ENCODE measurements around the gene TRA2A.
"Not testable (repeated sequence)": the region's sequence is repeated elsewhere in the genome, so short reads cannot be mapped to it uniquely, and the experiment has no call there.

Gene TRA2A

DNA sequence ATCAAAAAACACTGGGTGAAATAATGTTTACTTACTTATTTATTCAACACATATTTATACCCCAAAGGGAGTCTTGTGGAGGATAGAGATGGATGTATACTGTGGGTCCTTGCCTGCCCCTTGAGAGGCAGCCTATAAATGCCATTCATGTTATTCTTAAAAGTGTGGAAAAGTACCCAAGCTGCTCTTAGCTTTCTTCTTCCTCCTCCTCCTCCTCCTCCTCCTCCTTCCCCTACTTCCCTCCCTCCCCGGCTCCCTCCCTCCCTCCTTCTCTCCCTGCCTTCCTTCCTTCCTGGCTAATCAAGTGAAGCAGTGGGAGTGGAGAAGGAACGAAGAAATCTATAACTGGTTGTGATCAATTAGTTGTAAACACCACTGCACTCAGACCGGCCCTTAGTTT, 40.3 kb downstream of the TRA2A start:
- DNase-seq = no peak

DNA sequence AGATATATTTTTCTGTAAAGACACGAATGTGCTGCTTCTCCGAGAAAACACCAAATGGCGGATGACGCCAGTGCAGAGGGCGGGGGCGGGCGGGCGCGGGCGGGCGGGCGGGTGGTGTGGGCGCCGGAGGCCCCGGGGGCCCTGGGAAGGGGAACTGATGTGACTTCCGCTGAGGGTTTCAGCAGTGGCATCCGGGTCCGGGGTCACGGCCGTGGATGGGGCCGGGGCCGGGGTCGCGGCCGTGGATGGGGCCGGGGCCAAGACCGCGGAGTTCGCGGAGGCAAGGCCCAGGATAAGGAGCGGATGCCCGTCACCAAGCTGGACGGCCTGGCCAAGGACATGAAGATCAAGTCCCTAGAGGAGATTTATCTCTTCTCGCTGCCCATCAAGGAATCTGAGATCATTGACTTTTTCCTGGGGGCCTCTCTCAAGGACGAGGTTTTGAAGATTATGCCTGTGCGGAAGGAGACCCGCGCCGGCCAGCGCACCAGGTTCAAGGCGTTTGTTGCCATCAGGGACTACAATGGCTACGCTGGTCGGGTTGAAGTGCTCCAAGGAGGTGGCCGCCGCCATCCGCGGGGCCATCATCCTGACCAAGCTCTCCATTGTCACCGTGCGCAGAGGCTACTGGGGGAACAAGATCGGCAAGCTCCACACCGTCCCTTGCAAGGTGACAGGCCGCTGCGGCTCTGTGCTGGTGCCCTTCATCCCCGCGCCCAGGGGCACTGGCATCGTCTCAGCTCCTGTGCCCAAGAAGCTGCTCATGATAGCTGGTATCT, 41.2 kb downstream of the TRA2A start:
- DNase-seq = peak; percentile 29 to 50

GRCh38 chr7:23488714-23489113, 43.1 kb downstream of the TRA2A start:
- not testable (repeated sequence) for DNase-seq

DNA sequence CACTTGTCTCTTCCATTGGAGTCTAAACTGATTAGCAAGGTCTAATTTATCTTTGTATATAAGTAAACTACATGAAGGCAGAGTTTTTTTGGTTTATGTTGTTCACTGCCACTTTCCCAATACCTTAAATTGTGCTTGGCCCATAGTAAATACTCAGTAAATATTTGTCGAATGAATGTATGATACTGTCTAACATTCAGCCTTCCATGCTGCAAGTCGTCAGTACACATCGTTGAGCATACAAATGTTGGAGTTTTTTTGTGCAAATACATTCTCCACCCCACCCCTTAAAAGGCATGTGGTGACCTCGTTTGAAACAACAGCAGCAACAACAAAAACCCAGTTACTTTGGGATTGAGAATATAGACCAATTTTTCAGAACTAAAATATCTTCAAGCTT, 44.1 kb downstream of the TRA2A start:
- no peak for DNase-seq

DNA sequence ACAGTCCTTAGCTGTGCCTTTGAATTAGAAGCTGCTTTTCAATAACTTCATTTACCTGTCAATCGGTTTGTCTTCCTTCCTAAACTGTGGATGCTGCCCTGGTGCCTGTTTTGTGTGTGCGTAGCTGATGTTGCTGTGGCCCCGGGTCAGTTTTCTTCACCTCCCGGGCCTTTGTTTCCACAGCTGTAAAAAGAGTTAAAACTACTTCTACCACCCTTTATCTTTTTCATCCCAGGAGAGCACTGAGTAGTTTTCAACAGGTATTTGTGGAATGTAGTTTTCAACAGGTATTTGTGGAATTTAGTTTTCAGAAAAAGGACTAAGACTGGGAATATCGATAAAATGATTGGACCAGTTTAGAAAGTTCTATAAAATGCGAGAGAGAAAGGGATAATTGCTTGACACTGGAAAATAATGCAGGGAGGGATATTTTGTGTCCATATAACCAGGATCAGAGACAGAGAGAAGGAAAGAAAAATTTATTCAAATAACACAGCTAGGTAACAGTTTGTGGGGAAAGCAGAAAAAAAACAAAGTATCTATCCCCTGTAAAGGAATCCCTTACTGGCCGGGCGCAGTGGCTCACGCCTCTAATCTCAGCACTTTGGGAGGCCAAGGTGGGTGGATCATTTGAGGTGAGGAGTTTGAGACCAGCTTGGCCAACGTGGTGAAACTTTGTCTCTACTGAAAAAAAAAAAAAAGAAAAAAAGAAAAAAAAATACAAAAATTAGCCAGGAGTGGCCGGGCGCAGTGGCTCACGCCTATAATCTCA, 45.6 kb downstream of the TRA2A start:
- no peak for DNase-seq

- DNase-seq = no peak
These were observed 49.1 kb downstream of the TRA2A start for GRCh38 chr7:23482686-23483085.

- no peak for DNase-seq
These were observed 53.6 kb downstream of the TRA2A start for GRCh38 chr7:23477962-23478866.

- no peak for DNase-seq
These were observed 54.7 kb downstream of the TRA2A start for GRCh38 chr7:23477157-23477499.

DNA sequence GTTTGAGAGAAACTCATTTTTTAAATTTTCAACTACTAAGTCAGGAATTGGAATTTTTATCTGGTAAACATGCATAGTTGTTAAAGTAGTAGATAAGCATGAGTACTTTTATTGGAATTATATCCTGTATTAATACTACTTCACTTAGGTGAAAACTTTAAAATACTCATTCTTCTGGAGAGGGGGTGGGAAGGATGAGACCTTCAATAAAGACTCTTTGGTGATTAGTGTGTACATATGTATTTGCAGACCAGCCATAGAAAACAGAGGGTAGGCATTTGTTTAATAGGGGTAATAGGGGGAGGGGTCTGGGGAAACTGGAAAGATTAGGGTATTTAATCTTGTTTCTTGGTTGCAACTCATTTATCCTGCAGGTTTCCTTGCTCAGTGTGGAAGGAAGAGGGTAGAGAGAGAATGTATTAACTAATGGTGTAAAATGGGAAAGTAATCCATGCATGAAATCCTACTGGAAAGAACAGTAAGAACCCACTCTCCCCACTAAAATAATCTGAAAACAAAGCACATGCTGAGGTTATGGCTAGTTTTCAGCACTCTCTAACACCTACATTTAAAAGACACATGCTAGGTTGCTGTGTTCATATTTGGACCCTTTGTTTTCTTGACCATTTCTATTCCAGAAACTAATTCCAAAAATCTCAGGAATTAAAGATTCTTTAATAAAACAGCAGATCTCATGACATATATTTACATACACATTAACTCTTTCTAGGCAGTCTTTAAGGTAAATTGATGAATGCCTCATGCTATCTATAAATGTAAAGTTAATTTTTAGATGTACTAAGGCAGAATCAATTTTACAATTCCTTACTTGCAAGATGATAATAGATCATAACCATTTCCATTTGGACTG, 55.3 kb downstream of the TRA2A start:
- no peak for DNase-seq

GRCh38 chr7:23475576-23475839, 56.3 kb downstream of the TRA2A start:
- no peak for DNase-seq

DNA sequence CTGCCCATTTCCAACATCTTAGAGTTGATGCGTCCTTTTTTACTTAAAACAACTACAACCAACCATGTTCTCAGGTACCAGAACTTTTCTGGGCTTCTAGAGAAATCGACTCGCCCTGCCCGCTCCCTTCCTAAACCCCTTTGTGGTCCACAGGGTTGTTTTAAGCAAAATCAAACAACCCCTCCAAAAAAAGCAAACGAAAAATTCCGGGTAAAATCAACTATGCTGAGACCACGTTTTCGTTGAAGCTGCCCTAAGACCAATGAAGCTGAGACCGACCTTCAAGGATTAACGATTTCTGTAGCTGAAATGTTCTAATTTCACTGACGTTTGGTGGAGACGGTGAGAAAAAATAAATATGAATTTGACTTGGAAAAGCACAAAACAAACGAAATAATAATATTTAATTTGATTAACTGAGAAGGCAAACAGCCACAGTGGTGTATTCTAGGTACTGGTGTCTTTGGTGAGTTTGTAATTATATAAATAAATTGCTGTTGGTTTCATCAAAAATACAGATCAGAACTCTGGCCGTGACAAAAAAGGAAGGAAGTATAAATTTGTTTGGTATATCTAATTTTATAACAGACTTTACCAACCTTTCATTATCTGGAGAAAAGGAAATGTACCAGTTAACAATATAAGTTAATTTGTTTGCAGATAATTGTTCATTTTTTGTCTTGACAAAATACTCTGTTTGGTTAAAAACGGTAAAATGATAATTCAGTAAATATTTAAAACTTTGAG, 56.8 kb downstream of the TRA2A start:
- DNase-seq = peak in 1 of 2 experiments; percentile 75

DNA sequence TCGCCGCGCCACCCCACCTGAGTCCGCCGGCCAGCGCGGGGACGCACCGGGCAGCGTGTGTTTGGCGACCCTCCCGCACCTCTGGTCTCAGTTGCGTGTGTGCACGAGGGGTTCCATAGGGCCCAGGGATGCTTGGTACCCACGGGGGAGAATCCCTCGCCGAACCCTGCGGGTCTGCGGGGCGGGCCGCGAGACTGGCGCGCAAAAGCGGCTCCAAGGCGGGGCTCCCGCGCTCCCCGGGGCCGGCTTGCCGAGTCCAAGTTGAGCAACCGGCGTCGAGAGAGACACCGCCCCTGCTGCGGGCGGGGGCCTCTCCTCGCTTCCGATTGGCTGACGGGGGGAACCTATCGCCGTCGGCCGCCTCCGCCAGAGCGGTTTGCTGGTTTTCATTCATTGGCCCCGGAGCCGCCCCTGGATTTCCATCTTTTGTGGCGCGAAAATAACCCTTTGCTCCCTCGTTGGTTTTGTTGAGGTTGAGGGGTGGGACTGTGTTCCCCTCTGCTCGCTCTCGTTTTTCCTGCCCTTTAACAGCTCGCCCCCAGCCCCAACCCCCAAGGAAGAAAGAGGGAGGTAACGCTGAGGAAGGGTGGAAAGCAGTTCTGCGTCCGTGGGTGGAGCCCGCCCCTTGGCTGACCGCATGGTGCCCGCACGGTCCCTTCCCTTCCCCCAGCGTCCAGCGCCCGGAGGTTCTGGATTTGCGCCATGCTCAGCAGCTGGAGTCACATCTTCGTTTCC, 57.5 kb downstream of the TRA2A start:
- peak; percentile 99 to 100 for DNase-seq

- peak; percentile 75 to 84 for DNase-seq
These were observed 58.0 kb downstream of the TRA2A start for GRCh38 chr7:23473844-23474093.

GRCh38 chr7:23472956-23473843, 58.6 kb downstream of the TRA2A start:
- peak; percentile 53 to 68 for DNase-seq

DNA sequence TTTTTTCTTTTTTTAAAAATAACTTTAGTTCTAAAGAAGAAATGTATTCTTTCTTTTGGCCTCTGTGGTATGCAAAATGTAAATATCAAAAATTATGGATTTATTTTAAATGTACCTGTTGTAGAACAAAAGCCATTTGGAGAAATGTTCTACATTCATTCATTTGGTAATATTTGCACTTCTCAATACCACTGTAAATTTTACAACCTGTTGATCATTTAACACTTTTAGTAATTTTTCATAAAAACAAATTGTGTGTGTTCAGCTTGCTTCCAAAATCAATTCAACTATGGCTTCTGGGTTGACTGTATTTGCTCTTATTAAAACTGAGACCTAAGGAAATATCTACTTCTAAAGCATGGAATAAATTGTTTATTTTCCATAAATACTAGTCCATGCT, 59.2 kb downstream of the TRA2A start:
- DNase-seq = no peak

DNA sequence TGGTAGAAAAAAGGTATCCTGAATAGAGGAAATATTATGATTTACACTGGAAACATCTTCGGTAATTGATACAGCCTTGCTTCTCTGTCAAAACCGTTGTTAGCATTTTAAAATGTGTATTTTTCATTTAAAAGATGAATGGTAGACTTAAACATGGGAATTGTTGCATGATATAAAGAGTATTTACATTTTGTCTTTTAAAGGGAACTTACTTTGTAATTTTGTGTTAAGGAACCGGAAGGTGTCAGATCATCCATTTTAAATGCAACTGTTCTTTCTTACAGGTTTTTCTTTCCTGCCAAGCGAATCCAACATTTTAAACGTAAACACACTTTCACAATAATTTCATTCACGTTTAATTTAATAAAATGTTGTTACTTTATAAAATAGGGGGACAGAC, 59.7 kb downstream of the TRA2A start:
- DNase-seq = peak; percentile 16 to 28

- DNase-seq = peak; percentile 97 to 98
These were observed 60.5 kb downstream of the TRA2A start for GRCh38 chr7:23471106-23471859.

GRCh38 chr7:23470330-23471105, 61.3 kb downstream of the TRA2A start, which contains the start of gene IGF2BP3:
TSS of gene IGF2BP3 (minus strand) at chr7:23470491. CDS start at chr7:23470110, 381 bp downstream.
- peak; percentile 94 to 98 for DNase-seq

- no peak for DNase-seq
These were observed 61.9 kb downstream of the TRA2A start for GRCh38 chr7:23469961-23470250.

All from NCI-H2081 (cell line).